Measurements from ENCODE around the gene TACSTD2.
"Not testable (repeated sequence)": the region's sequence is repeated elsewhere in the genome, so short reads cannot be mapped to it uniquely, and the experiment has no call there.

TACSTD2 gene

GRCh38 chr1:58576727-58577653 lies at the start of gene TACSTD2:
Gene TACSTD2 (minus strand): TSS chr1:58577252. CDS start chr1:58577156, 96 bp downstream.
- DNase-seq: no peak

- no peak for DNase-seq
Measured at GRCh38 chr1:58626293-58626692, 49.2 kb upstream of the TACSTD2 start.

GRCh38 chr1:58623259-58623658 lies 46.2 kb upstream of the TACSTD2 start:
- DNase-seq: not testable (repeated sequence)

GRCh38 chr1:58622571-58622970 lies 45.5 kb upstream of the TACSTD2 start:
- DNase-seq: no peak

GRCh38 chr1:58621391-58621790 lies 44.3 kb upstream of the TACSTD2 start:
- no peak for DNase-seq

- no peak for DNase-seq
Measured at GRCh38 chr1:58620926-58621325, 43.9 kb upstream of the TACSTD2 start.

GRCh38 chr1:58620259-58620658 lies 43.2 kb upstream of the TACSTD2 start:
- no peak for DNase-seq

- no peak for DNase-seq
Measured at GRCh38 chr1:58619286-58620054, 42.4 kb upstream of the TACSTD2 start.

- DNase-seq: no peak
Measured at GRCh38 chr1:58618303-58618702, 41.3 kb upstream of the TACSTD2 start.

GRCh38 chr1:58611861-58612385 lies 34.9 kb upstream of the TACSTD2 start:
- no peak for DNase-seq

- no peak for DNase-seq
Measured at GRCh38 chr1:58608945-58609344, 31.9 kb upstream of the TACSTD2 start.

- DNase-seq: no peak
Measured at GRCh38 chr1:58608297-58608696, 31.2 kb upstream of the TACSTD2 start.

GRCh38 chr1:58607391-58607790 lies 30.3 kb upstream of the TACSTD2 start:
- no peak for DNase-seq

GRCh38 chr1:58601921-58602320 lies 24.9 kb upstream of the TACSTD2 start:
- DNase-seq: not testable (repeated sequence)

GRCh38 chr1:58597996-58598395 lies 20.9 kb upstream of the TACSTD2 start:
- no peak for DNase-seq

- DNase-seq: no peak
Measured at GRCh38 chr1:58597076-58597475, 20.0 kb upstream of the TACSTD2 start.

GRCh38 chr1:58596631-58597052 lies 19.6 kb upstream of the TACSTD2 start:
- DNase-seq: no peak

- no peak for DNase-seq
Measured at GRCh38 chr1:58594546-58594945, 17.5 kb upstream of the TACSTD2 start.

- no peak for DNase-seq
Measured at GRCh38 chr1:58592522-58593134, 15.6 kb upstream of the TACSTD2 start.

GRCh38 chr1:58591806-58592205 lies 14.8 kb upstream of the TACSTD2 start:
- no peak for DNase-seq

- no peak for DNase-seq
Measured at GRCh38 chr1:58590019-58590418, 13.0 kb upstream of the TACSTD2 start.

GRCh38 chr1:58588396-58588795 lies 11.3 kb upstream of the TACSTD2 start:
- no peak for DNase-seq

GRCh38 chr1:58587667-58588066 lies 10.6 kb upstream of the TACSTD2 start:
- DNase-seq: no peak

Data from activated CD4-positive, CD25-positive, alpha-beta regulatory T cell (primary cell).